ENCODE measurements around the gene IL18R1.

Gene IL18R1

GRCh38 chr2:102422910-102423309 is 67.3 kb downstream of the IL18R1 start, which contains the start of gene IL18RAP:
TSS of gene IL18RAP (plus strand) at chr2:102423160. CDS start at chr2:102423278, 118 bp downstream.
- Histone ChIP-seq H3K9ac (ENCODE audit: low read depth, low read length) (no peak within 1 kb of the TSS), H3K27me3 (ENCODE audit: insufficient read depth, low read length) (no peaks in the 10 kb centered on the region; the same call in 1 of the 2 replicates), H3K4me3 (ENCODE audit: low read length) (no peak within 1 kb of the TSS), H3K27ac (ENCODE audit: low read length) (no peak within 1 kb of the TSS), H3K9me3 (ENCODE audit: insufficient read depth, low read depth, low read length) (no peaks in the 10 kb centered on the region), H3K4me1 (ENCODE audit: insufficient read depth, low read length) (no peaks in the 10 kb centered on the region), H3K36me3 (ENCODE audit: insufficient read depth, low read depth, low read length) (no peaks in the 10 kb centered on the region)

- H3K9ac ChIP-seq (ENCODE audit: low read depth, low read length), result no peak overlapping the region
- H3K4me1 ChIP-seq (ENCODE audit: insufficient read depth, low read length), result no peaks in the 10 kb centered on the region
- H3K27ac ChIP-seq (ENCODE audit: low read length), result no peak overlapping the region
- no peaks in the 10 kb centered on the region; the same call in 1 of the 2 replicates for H3K27me3 ChIP-seq (ENCODE audit: insufficient read depth, low read length)
- no peaks in the 10 kb centered on the region for H3K36me3 ChIP-seq (ENCODE audit: insufficient read depth, low read depth, low read length)
- no peak overlapping the region for H3K4me3 ChIP-seq (ENCODE audit: low read length)
- no peaks in the 10 kb centered on the region for H3K9me3 ChIP-seq (ENCODE audit: insufficient read depth, low read depth, low read length)
Observed at GRCh38 chr2:102423368-102423767, 67.8 kb downstream of the IL18R1 start.

- no peak overlapping the region for H3K27ac ChIP-seq (ENCODE audit: low read length)
- H3K9me3 ChIP-seq (ENCODE audit: insufficient read depth, low read depth, low read length), result no peaks in the 10 kb centered on the region
- H3K27me3 ChIP-seq (ENCODE audit: insufficient read depth, low read length), result no peaks in the 10 kb centered on the region; the same call in 1 of the 2 replicates
- no peaks in the 10 kb centered on the region for H3K36me3 ChIP-seq (ENCODE audit: insufficient read depth, low read depth, low read length)
- H3K9ac ChIP-seq (ENCODE audit: low read depth, low read length), result no peak overlapping the region
- H3K4me3 ChIP-seq (ENCODE audit: low read length), result no peak overlapping the region
- no peaks in the 10 kb centered on the region for H3K4me1 ChIP-seq (ENCODE audit: insufficient read depth, low read length)
Observed at GRCh38 chr2:102424754-102425153, 69.2 kb downstream of the IL18R1 start.

GRCh38 chr2:102425441-102426132 is 70.0 kb downstream of the IL18R1 start:
- H3K9me3 ChIP-seq (ENCODE audit: insufficient read depth, low read depth, low read length), result no peaks in the 10 kb centered on the region
- no peak overlapping the region for H3K27ac ChIP-seq (ENCODE audit: low read length)
- no peaks in the 10 kb centered on the region for H3K4me1 ChIP-seq (ENCODE audit: insufficient read depth, low read length)
- H3K27me3 ChIP-seq (ENCODE audit: insufficient read depth, low read length), result no peaks in the 10 kb centered on the region
- H3K36me3 ChIP-seq (ENCODE audit: insufficient read depth, low read depth, low read length), result no peaks in the 10 kb centered on the region
- no peak overlapping the region for H3K9ac ChIP-seq (ENCODE audit: low read depth, low read length)
- H3K4me3 ChIP-seq (ENCODE audit: low read length), result no peak overlapping the region

- Histone ChIP-seq H3K36me3 (ENCODE audit: insufficient read depth, low read depth, low read length) (no peaks in the 10 kb centered on the region), H3K27ac (ENCODE audit: low read length) (no peak overlapping the region), H3K4me1 (ENCODE audit: insufficient read depth, low read length) (no peaks in the 10 kb centered on the region), H3K9ac (ENCODE audit: low read depth, low read length) (no peak overlapping the region), H3K4me3 (ENCODE audit: low read length) (no peak overlapping the region), H3K9me3 (ENCODE audit: insufficient read depth, low read depth, low read length) (no peaks in the 10 kb centered on the region), H3K27me3 (ENCODE audit: insufficient read depth, low read length) (no peaks in the 10 kb centered on the region)
Observed at GRCh38 chr2:102427249-102427648, 71.7 kb downstream of the IL18R1 start.

GRCh38 chr2:102428573-102428972 is 73.0 kb downstream of the IL18R1 start:
- Histone ChIP-seq H3K4me1 (ENCODE audit: insufficient read depth, low read length) (no peaks in the 10 kb centered on the region), H3K36me3 (ENCODE audit: insufficient read depth, low read depth, low read length) (no peaks in the 10 kb centered on the region), H3K4me3 (ENCODE audit: low read length) (no peak overlapping the region), H3K27me3 (ENCODE audit: insufficient read depth, low read length) (no peaks in the 10 kb centered on the region), H3K27ac (ENCODE audit: low read length) (no peak overlapping the region), H3K9me3 (ENCODE audit: insufficient read depth, low read depth, low read length) (no peaks in the 10 kb centered on the region), H3K9ac (ENCODE audit: low read depth, low read length) (no peak overlapping the region)

GRCh38 chr2:102432386-102432785 is 76.8 kb downstream of the IL18R1 start:
- no peak overlapping the region for H3K27ac ChIP-seq (ENCODE audit: low read length)
- H3K4me3 ChIP-seq (ENCODE audit: low read length), result no peak overlapping the region
- H3K36me3 ChIP-seq (ENCODE audit: insufficient read depth, low read depth, low read length), result no peaks in the 10 kb centered on the region
- no peak overlapping the region for H3K9ac ChIP-seq (ENCODE audit: low read depth, low read length)
- no peaks in the 10 kb centered on the region for H3K27me3 ChIP-seq (ENCODE audit: insufficient read depth, low read length)
- H3K4me1 ChIP-seq (ENCODE audit: insufficient read depth, low read length), result no peaks in the 10 kb centered on the region
- H3K9me3 ChIP-seq (ENCODE audit: insufficient read depth, low read depth, low read length), result no peaks in the 10 kb centered on the region

GRCh38 chr2:102433973-102434654 is 78.5 kb downstream of the IL18R1 start:
- Histone ChIP-seq H3K27ac (ENCODE audit: low read length) (no peak overlapping the region), H3K36me3 (ENCODE audit: insufficient read depth, low read depth, low read length) (no peaks in the 10 kb centered on the region), H3K4me3 (ENCODE audit: low read length) (no peak overlapping the region), H3K27me3 (ENCODE audit: insufficient read depth, low read length) (no peaks in the 10 kb centered on the region), H3K9me3 (ENCODE audit: insufficient read depth, low read depth, low read length) (no peaks in the 10 kb centered on the region), H3K9ac (ENCODE audit: low read depth, low read length) (no peak overlapping the region), H3K4me1 (ENCODE audit: insufficient read depth, low read length) (no peaks in the 10 kb centered on the region)

GRCh38 chr2:102434655-102435381 is 79.2 kb downstream of the IL18R1 start:
- H3K9me3 ChIP-seq (ENCODE audit: insufficient read depth, low read depth, low read length), result no peaks in the 10 kb centered on the region
- no peaks in the 10 kb centered on the region for H3K36me3 ChIP-seq (ENCODE audit: insufficient read depth, low read depth, low read length)
- H3K27me3 ChIP-seq (ENCODE audit: insufficient read depth, low read length), result no peaks in the 10 kb centered on the region
- no peak overlapping the region for H3K27ac ChIP-seq (ENCODE audit: low read length)
- H3K4me3 ChIP-seq (ENCODE audit: low read length), result no peak overlapping the region
- no peaks in the 10 kb centered on the region for H3K4me1 ChIP-seq (ENCODE audit: insufficient read depth, low read length)
- H3K9ac ChIP-seq (ENCODE audit: low read depth, low read length), result no peak overlapping the region

- H3K27ac ChIP-seq (ENCODE audit: low read length), result no peak overlapping the region
- no peaks in the 10 kb centered on the region for H3K36me3 ChIP-seq (ENCODE audit: insufficient read depth, low read depth, low read length)
- H3K4me3 ChIP-seq (ENCODE audit: low read length), result no peak overlapping the region
- H3K27me3 ChIP-seq (ENCODE audit: insufficient read depth, low read length), result no peaks in the 10 kb centered on the region
- no peaks in the 10 kb centered on the region for H3K4me1 ChIP-seq (ENCODE audit: insufficient read depth, low read length)
- no peak overlapping the region for H3K9ac ChIP-seq (ENCODE audit: low read depth, low read length)
- H3K9me3 ChIP-seq (ENCODE audit: insufficient read depth, low read depth, low read length), result no peaks in the 10 kb centered on the region
Observed at GRCh38 chr2:102435741-102436140, 80.1 kb downstream of the IL18R1 start.

- Histone ChIP-seq H3K9ac (ENCODE audit: low read depth, low read length) (no peak overlapping the region), H3K4me3 (ENCODE audit: low read length) (no peak overlapping the region), H3K4me1 (ENCODE audit: insufficient read depth, low read length) (no peaks in the 10 kb centered on the region), H3K9me3 (ENCODE audit: insufficient read depth, low read depth, low read length) (no peaks in the 10 kb centered on the region), H3K36me3 (ENCODE audit: insufficient read depth, low read depth, low read length) (no peaks in the 10 kb centered on the region), H3K27ac (ENCODE audit: low read length) (no peak overlapping the region), H3K27me3 (ENCODE audit: insufficient read depth, low read length) (no peaks in the 10 kb centered on the region)
Observed at GRCh38 chr2:102436323-102436722, 80.7 kb downstream of the IL18R1 start.

Data from iPS-20b (cell line).